ENCODE results near the gene GRIA1. TPM values are rescaled to one million over a fixed set of nuclear protein-coding genes. Genes with fewer than 3 reads are reported as not detected.

The GRIA1 gene
- total and polyA plus RNA-seq, 2 of the 4 experiments (the other 2 are of a cell fraction), result 0.48 to 1.3 TPM

- no peak overlapping the region for H2AK5ac ChIP-seq (ENCODE audit: low read depth, low read length)
- no peak overlapping the region for H4K5ac ChIP-seq (ENCODE audit: low read depth, low read length)
- intact Hi-C loops (cut with micrococcal nuclease), result no loop called here
- ATAC-seq (ENCODE audit: low read depth) (no peak), DNase-seq (no peak)
- H2BK5ac ChIP-seq (ENCODE audit: low read depth, low read length, poor library complexity, severe bottlenecking), result no peak overlapping the region
- no peaks in the 10 kb centered on the region for H3K27me3 ChIP-seq (ENCODE audit: control insufficient read depth, insufficient read depth, low read length)
- H3K18ac ChIP-seq (ENCODE audit: low read depth, low read length), result no peak overlapping the region
- H3K4me2 ChIP-seq (ENCODE audit: low read depth, low read length), result no peak overlapping the region
- dilution Hi-C loops (cut with HindIII; ENCODE audit: low sequenced_read_pairs, unreplicated experiment), result no loop called here
- POLR2A ChIA-PET (ENCODE audit: unreplicated experiment), result no interaction called here
- no peak overlapping the region for H2AFZ ChIP-seq (replicated peaks; ENCODE audit: low read length, poor library complexity)
- H4K20me1 ChIP-seq (ENCODE audit: insufficient read depth, low read length), result no peaks in the 10 kb centered on the region
- CTCF ChIA-PET, result no interaction called here
- no peak overlapping the region for H4K91ac ChIP-seq (ENCODE audit: insufficient read depth, low read depth, low read length)
- H3K14ac ChIP-seq (replicated peaks; ENCODE audit: low read depth, low read length), result no peak overlapping the region
- H3K56ac ChIP-seq (ENCODE audit: extremely low read depth, insufficient read depth, low read length), result no peak overlapping the region
- no peaks in the 10 kb centered on the region for H3K9me1 ChIP-seq (ENCODE audit: insufficient read depth, low read length)
- no peak overlapping the region for H3K9ac ChIP-seq (ENCODE audit: low read depth, low read length)
- H2BK120ac ChIP-seq (ENCODE audit: low read depth, low read length), result no peak overlapping the region
- in situ Hi-C loops (cut with MboI; ENCODE audit: low sequenced_read_pairs), result no loop called here
- no peak overlapping the region for H3K4me3 ChIP-seq (ENCODE audit: insufficient read depth, low read depth, low read length)
- no peak overlapping the region for H2BK20ac ChIP-seq (ENCODE audit: low read depth, low read length)
- no peak overlapping the region for H4K8ac ChIP-seq (ENCODE audit: low read depth in 2 of 2, low read length in 2 of 2)
- H2AK9ac ChIP-seq (replicated peaks; ENCODE audit: low read depth, low read length, poor library complexity), result no peak overlapping the region
- no peaks in the 10 kb centered on the region for H3K36me3 ChIP-seq (ENCODE audit: control insufficient read depth, insufficient read depth, low read length)
- H2BK15ac ChIP-seq (ENCODE audit: low read depth, low read length), result no peak overlapping the region
- H3K4ac ChIP-seq (ENCODE audit: low read depth, low read length), result no peak overlapping the region
- no peaks in the 10 kb centered on the region for H3K9me3 ChIP-seq (ENCODE audit: control insufficient read depth, insufficient read depth, low read length)
- H3K27ac ChIP-seq (ENCODE audit: insufficient read depth, low read length), result no peak overlapping the region
- no peaks in the 10 kb centered on the region for H3K79me1 ChIP-seq (ENCODE audit: low read depth in 1 of 2, low read length in 2 of 2)
- TF ChIP-seq SMC3 (IDR thresholded peaks at IDR 0.05; ENCODE audit: low read depth, low read length) (no peak), RFX5 (IDR thresholded peaks at IDR 0.05; ENCODE audit: low read depth, low read length) (no peak), ELK1 (IDR thresholded peaks at IDR 0.05; ENCODE audit: borderline replicate concordance, low read depth, low read length) (no peak), POLR2A (IDR thresholded peaks at IDR 0.05; ENCODE audit: low read depth, low read length) (no peak), RCOR1 (IDR thresholded peaks at IDR 0.05; ENCODE audit: insufficient replicate concordance, low read length) (no peak), RAD21 (IDR thresholded peaks at IDR 0.05; ENCODE audit: low read length) (no peak), CEBPB (IDR thresholded peaks at IDR 0.05; ENCODE audit: low read depth, low read length) (no peak), CHD1 (IDR thresholded peaks at IDR 0.05; ENCODE audit: low read depth, low read length) (no peak), USF2 (IDR thresholded peaks at IDR 0.05; ENCODE audit: low read depth, low read length) (no peak), CTCF (conservative IDR thresholded peaks at IDR 0.05; ENCODE audit: low read depth, low read length) (no peak)
- H3K4me1 ChIP-seq (ENCODE audit: control insufficient read depth, insufficient read depth, low read length), result no peaks in the 10 kb centered on the region
- H3K23ac ChIP-seq (ENCODE audit: low read depth, low read length), result no peak overlapping the region
- BruUV-seq (replicated peaks), result no TSS peak
These were observed 301.8 kb downstream of the GRIA1 start for GRCh38 chr5:153792305-153792704.
